Neuron (in vitro differentiated cells): ENCODE data around the gene THRA.

Experiments
- H2AFZ ChIP-seq: one replicate; pipeline ENCODE4 v1.6.1; 2013; ENCODE audit warnings: low read depth, mild to moderate bottlenecking, inconsistent platforms, low read length, moderate library complexity
- H3K27me3 ChIP-seq: one replicate; pipeline ENCODE4 v1.6.1; 2013; ENCODE audit warnings: low read length; ENCODE audit not compliant: insufficient read depth
- H3K36me3 ChIP-seq: one replicate; pipeline ENCODE4 v1.6.1; 2013; ENCODE audit warnings: low read length; ENCODE audit not compliant: insufficient read depth
- H3K4me1 ChIP-seq: one replicate; pipeline ENCODE4 v1.6.1; 2013; ENCODE audit warnings: low read length; ENCODE audit not compliant: insufficient read depth
- H3K4me3 ChIP-seq: 2 replicates; pipeline ENCODE4 v1.5.1; 2013; ENCODE audit warnings: mild to moderate bottlenecking, low read length, moderate library complexity
- H3K9me3 ChIP-seq: one replicate; pipeline ENCODE4 v1.6.1; 2013; ENCODE audit warnings: low read length

The THRA gene

GRCh38 chr17:40034426-40035161, 28.2 kb upstream of the THRA start:
- no peaks in the 10 kb centered on the region for H3K27me3 ChIP-seq
- no peak overlapping the region for H2AFZ ChIP-seq
- peaks cover 11% of the 10 kb centered on the region for H3K4me1 ChIP-seq
- no peak overlapping the region for H3K4me3 ChIP-seq
- H3K9me3 ChIP-seq, result no peaks in the 10 kb centered on the region
- peaks cover 51% of the 10 kb centered on the region for H3K36me3 ChIP-seq

DNA sequence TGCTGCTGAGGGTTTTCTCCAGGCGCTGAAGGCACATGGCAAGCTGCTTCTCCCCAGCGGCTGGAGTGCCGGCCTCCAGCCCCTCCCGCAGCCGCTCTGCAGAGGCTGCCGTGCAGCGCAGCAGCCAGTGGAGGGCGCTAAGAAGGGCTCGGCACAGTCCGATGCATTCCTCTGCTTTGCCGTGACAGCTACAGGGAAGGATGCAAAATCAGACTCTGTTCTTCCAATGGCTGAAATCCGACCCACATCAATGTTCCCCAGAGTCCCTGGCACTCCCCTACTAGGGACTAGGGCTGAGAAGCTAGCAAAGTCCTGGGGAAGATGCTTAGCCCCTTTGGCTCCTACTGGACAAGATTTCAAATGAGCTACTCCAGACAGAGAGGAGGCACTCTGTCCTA, 27.6 kb upstream of the THRA start:
- H3K4me1 ChIP-seq, result peaks cover 11% of the 10 kb centered on the region
- H3K36me3 ChIP-seq, result peaks cover 47% of the 10 kb centered on the region
- no peak overlapping the region for H3K4me3 ChIP-seq
- no peaks in the 10 kb centered on the region for H3K9me3 ChIP-seq
- H2AFZ ChIP-seq, result no peak overlapping the region
- H3K27me3 ChIP-seq, result no peaks in the 10 kb centered on the region

DNA sequence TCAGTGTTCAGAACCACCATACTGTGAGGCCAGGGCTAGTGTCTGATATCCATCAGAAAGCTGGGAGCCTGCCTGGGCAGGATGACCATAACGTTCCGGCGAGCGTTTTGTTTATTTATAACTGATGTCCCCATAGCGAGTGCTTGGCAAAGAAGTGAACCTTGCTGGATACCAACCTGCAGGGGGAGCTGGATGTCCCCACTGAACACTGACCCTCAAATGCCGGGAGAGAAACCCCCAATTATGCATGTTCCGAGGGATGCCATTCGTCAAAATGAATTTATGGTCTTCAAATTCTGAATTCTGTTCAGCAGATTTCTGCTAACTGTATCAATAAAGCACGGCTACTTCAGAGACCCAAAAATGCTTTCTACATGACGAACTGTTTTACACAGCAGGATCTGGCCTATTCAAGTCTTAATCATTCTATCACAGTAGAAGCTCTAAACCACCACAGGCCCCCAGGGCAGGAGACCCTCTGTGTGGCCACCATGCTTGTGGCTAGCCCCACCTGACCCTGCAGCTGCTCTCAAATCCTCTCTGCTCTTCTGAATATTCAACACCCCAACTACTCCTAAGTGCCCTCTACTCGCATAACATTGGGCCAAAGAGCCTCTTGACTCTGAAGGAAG, 23.8 kb upstream of the THRA start:
- H3K27me3 ChIP-seq, result no peaks in the 10 kb centered on the region
- H3K9me3 ChIP-seq, result no peaks in the 10 kb centered on the region
- H3K4me3 ChIP-seq, result no peak overlapping the region
- peaks cover 23% of the 10 kb centered on the region for H3K36me3 ChIP-seq
- peaks cover 11% of the 10 kb centered on the region for H3K4me1 ChIP-seq
- no peak overlapping the region for H2AFZ ChIP-seq

DNA sequence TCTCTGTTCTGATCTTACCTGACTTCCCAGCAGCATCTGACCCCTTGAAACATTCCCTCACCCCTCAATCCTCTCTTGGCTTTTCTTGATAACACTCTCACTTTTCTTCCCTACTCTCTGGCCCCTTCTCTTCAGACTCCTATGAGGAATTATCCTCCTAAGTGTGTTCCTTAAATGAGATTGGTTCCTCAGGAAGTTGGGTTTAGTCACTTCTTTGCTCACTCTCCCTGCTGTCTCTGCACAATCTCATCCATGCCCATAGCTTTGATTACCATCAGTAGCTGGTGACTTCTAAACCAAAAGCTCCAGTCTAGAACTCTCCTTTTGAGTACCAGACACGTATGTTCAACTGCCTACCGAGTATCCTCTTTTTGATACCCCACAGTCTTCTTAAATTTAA, 21.6 kb upstream of the THRA start:
- Histone ChIP-seq H2AFZ (no peak overlapping the region), H3K9me3 (no peaks in the 10 kb centered on the region), H3K36me3 (peaks cover 10% of the 10 kb centered on the region), H3K4me1 (peaks cover 11% of the 10 kb centered on the region), H3K4me3 (no peak overlapping the region), H3K27me3 (no peaks in the 10 kb centered on the region)

DNA sequence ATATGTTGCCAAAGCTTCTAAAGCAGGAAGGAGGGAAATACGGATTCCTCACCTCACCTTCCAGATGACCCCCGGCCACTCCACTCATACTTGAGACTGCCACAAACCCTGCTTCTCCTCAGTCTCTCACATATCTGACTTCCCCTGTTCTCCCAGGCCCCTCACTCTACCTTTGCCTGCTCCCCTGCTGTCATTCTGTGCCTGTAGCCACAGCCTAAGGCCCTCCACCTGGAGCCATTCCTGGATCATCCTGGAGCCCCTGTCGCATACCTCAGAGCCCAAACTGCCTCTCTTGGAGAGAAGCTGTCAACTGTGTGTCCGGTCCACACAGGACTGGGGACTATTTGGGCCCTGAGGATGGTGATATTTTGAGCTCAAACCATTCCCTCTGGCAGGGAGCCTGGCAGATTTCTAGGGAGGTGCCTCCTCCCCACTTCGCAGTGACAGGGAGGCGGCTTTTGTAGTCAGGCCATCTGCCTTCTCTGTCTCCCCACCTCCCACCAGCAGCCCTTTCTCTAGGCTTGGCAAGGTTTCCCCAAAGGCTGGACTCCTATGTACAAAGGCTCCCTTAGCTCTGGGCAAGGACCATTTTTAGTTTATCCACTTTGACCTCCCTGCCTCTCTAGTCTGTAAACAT, 6.3 kb upstream of the THRA start:
- Histone ChIP-seq H2AFZ (no peak overlapping the region), H3K27me3 (no peaks in the 10 kb centered on the region), H3K4me1 (peaks cover 20% of the 10 kb centered on the region), H3K9me3 (no peaks in the 10 kb centered on the region), H3K36me3 (peaks cover 15% of the 10 kb centered on the region), H3K4me3 (no peak overlapping the region)

DNA sequence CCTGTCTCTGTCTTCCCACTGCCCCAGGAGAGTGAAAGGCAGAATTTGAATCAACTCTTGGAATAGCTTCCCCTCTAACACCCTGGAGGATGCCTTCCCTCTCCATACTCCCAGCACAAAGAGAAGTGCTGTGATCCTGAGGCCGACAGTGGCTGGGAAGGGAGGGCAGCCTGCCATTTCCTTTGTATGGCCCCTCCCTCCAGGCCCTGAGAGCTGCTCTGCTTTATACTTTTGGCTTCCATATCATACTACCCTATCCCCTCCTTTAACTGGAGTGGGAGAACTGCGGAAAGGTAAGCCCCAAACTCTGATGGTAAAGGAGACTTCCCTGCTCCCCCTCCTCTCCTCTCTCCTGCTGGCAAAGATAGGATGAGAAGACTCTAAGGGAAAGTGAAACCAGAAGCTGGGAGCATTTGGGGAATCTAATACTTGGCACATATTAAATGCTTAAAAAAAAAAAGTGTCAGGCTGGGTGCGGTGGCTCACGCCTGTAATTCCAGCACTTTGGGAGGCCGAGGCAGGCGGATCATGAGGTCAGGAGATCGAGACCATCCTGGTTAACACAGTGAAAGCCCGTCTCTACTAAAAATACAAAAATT, 4.5 kb upstream of the THRA start:
- no peak overlapping the region for H3K4me3 ChIP-seq

DNA sequence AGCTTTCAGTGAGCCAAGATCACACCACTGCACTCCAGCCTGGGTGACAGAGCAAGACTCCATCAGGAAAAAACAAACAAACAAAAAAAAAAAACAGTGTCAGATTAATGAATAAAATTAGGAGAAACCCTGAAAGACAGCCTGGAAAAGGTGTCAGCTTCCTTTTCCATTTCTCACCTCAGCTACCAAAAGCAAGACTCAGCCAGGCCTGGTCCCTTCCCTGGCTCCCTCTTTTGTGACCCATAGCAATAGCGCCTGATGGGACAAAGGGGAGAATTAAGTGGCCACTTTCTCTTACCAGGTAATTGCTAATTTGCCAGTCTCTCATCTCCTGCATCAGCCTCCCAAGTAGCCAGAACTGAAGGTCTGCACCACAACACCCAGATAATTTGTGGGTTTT, 3.9 kb upstream of the THRA start:
- Histone ChIP-seq H2AFZ (no peak overlapping the region), H3K4me3 (no peak overlapping the region), H3K4me1 (peaks cover 25% of the 10 kb centered on the region), H3K9me3 (no peaks in the 10 kb centered on the region), H3K27me3 (no peaks in the 10 kb centered on the region), H3K36me3 (no peaks in the 10 kb centered on the region)

More for the DNA sequence above, 4.5 kb upstream of the THRA start:
- no peaks in the 10 kb centered on the region for H3K36me3 ChIP-seq
- H3K27me3 ChIP-seq, result no peaks in the 10 kb centered on the region
- no peak overlapping the region for H2AFZ ChIP-seq
- peaks cover 24% of the 10 kb centered on the region for H3K4me1 ChIP-seq
- no peaks in the 10 kb centered on the region for H3K9me3 ChIP-seq

DNA sequence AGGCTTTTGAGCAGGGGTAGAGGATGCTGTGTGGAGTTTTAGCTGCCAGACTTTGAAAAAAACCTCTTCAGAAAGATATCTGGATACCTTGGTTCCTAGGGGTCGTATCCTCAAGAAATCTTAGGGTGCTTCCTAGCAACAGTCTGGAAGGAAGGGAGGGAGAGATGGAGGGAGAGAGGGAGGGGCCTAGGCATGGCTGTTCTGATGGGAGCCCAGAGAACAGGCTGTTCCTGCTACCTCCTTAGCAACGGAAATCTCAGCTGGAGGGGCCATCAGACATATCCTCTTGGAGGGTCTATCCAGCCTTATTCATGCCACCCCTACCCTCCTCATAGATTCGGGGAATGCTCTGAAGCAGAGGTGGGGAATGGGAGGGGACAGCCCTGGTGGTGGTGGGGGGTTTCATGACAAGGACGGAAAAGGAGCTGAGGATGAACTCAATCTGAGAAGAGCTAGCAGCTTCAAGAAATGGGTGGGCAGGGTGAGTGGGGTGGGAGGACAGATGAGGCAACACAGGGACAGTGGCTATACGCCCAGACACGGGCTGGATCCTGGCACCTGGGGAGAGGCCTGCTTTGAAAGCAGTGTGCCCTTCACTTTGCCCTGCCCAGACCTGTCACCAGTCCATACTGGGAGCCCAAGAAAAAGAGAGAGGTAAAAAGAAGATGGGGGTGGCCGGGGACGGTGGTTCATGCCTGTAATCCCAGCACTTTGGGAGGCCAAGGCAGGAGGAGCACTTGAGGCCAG, 2.9 kb upstream of the THRA start:
- Histone ChIP-seq H3K36me3 (no peaks in the 10 kb centered on the region), H3K4me1 (peaks cover 33% of the 10 kb centered on the region), H2AFZ (no peak overlapping the region), H3K4me3 (no peak overlapping the region), H3K9me3 (no peaks in the 10 kb centered on the region), H3K27me3 (no peaks in the 10 kb centered on the region)

- Histone ChIP-seq H3K27me3 (no peaks in the 10 kb centered on the region), H2AFZ (no peak overlapping the region), H3K36me3 (no peaks in the 10 kb centered on the region), H3K4me1 (peaks cover 45% of the 10 kb centered on the region), H3K9me3 (no peaks in the 10 kb centered on the region), H3K4me3 (no peak overlapping the region)
These were observed 1.7 kb upstream of the THRA start for GRCh38 chr17:40060887-40061608.

DNA sequence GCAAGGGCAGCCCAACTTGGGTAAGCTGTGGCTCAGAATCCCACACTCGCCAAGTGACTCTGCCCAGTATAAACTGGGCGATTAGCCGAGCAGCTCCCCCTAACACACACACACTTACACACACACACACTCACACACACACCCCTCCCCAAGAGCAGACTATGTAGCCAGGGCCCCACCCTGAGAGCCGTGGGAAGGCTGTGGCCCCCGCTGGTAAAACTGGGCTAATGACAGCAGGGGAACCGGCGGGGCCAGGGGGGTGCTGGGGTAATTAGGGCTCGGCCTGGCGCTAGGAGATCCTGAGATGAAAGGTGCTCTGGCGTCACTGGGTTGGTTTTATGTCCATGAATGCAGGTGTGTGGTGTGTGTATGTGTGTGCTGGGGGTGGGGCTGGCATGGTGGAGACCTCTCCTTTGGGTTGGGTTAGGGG, 1.1 kb upstream of the THRA start:
- Histone ChIP-seq H2AFZ (no peak overlapping the region), H3K9me3 (no peaks in the 10 kb centered on the region), H3K4me3 (peak overlapping the region; percentile 60)

GRCh38 chr17:40063187-40063771, 514 bp downstream of the THRA start:
- peak overlapping the region; percentile 79 for H3K4me3 ChIP-seq
- no peaks in the 10 kb centered on the region for H3K9me3 ChIP-seq
- no peaks in the 10 kb centered on the region for H3K36me3 ChIP-seq
- no peaks in the 10 kb centered on the region for H3K27me3 ChIP-seq
- H3K4me1 ChIP-seq, result peaks cover 60% of the 10 kb centered on the region
- peak overlapping the region; percentile 69 for H2AFZ ChIP-seq

More for the DNA sequence above, 1.1 kb upstream of the THRA start:
- Histone ChIP-seq H3K36me3 (no peaks in the 10 kb centered on the region), H3K4me1 (peaks cover 48% of the 10 kb centered on the region), H3K27me3 (no peaks in the 10 kb centered on the region)
